Stimulated activated naive CD8-positive, alpha-beta T cell treated with anti-CD3 and anti-CD28 coated beads, Interleukin-15, Interleukin-2, amounts not matched to agents 100 ng/mL and 50 ng/mL, for 24 hours (primary cell): Measurements from ENCODE around the gene COL4A2.

Experiments
- H3K27ac Mint-ChIP-seq: one replicate; pipeline ENCODE4 v1.8.0; 2021; ENCODE audit warnings: mild to moderate bottlenecking, mixed read lengths
- H3K27me3 Mint-ChIP-seq: one replicate; pipeline ENCODE4 v1.8.0; 2021; ENCODE audit warnings: mixed read lengths
- H3K36me3 Mint-ChIP-seq: one replicate; pipeline ENCODE4 v1.8.0; 2021; ENCODE audit warnings: low read depth, mixed read lengths
- H3K4me1 Mint-ChIP-seq: one replicate; pipeline ENCODE4 v1.8.0; 2021; ENCODE audit warnings: low read depth, mixed read lengths
- H3K4me3 Mint-ChIP-seq: one replicate; pipeline ENCODE4 v1.8.0; 2021; ENCODE audit warnings: mild to moderate bottlenecking, mixed read lengths
- H3K9me3 Mint-ChIP-seq: one replicate; pipeline ENCODE4 v1.8.0; 2021; ENCODE audit warnings: mixed read lengths

The COL4A2 gene

DNA sequence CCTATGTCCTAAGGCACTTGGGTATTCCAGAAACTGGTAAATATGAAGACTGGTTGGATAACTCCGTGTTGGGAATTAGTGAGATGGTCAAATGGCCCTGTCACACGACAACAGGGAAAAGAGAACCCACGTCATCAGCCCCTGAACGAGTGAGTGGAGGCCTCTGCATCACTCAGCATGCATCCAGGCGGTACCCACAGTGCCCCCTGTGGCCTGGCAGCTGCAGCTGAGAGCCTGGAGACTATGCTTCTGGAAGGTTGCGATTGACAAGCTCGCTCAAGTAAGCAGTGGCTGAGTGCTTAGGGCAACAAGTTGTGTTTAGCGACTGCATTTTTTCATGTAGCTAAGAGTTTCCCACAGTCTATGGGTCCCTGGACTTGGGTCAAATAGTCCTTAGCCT is 55.9 kb downstream of the COL4A2 start:
- Mint-ChIP-seq H3K4me3 (no peak overlapping the region), H3K27ac (no peak overlapping the region)

DNA sequence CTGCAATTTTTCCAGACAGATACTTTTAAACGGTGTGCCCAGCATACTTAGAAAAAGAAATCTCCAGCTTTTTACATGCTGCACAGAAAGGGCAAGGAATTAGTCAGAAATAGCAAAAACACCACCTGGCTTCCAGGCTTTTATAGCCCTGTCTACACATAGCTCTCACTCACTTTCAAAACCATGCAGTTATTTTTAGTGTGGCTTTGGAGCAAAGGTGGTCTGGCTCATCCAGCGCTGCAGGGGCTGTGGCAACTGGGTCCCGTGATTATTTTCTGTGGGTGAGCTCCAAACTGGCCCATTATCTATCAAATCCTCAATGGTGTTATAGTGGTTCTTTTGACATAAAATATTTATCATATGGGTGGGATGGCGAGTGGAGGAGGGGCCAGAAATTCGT is 57.0 kb downstream of the COL4A2 start:
- no peak overlapping the region for H3K4me3 Mint-ChIP-seq
- H3K27me3 Mint-ChIP-seq: peaks cover 13% of the 10 kb centered on the region
- no peaks in the 10 kb centered on the region for H3K36me3 Mint-ChIP-seq
- no peaks in the 10 kb centered on the region for H3K4me1 Mint-ChIP-seq
- H3K27ac Mint-ChIP-seq: no peak overlapping the region
- H3K9me3 Mint-ChIP-seq: no peaks in the 10 kb centered on the region

More for the DNA sequence above, 55.9 kb downstream of the COL4A2 start:
- Mint-ChIP-seq H3K4me1 (no peaks in the 10 kb centered on the region), H3K9me3 (no peaks in the 10 kb centered on the region), H3K36me3 (no peaks in the 10 kb centered on the region), H3K27me3 (peaks cover 13% of the 10 kb centered on the region)

DNA sequence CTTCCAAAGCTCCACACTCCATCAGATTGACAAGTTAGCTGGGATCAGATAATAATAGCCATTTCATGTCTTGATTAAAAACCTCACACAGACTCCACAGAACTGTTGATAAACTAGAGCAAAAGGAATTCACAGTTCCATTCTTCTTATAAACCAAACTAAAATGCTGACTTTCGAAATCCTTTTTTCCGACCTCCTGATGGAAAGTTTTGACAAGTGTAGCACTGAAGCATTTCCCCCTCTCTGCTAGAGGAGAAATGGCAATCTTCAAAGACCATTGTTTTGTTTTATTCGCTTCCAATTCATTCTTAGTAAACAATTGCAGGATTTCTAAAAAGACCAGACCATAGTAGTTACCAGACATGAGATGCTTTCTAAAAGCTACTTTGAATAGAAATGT is 58.8 kb downstream of the COL4A2 start:
- H3K27ac Mint-ChIP-seq: no peak overlapping the region
- no peaks in the 10 kb centered on the region for H3K9me3 Mint-ChIP-seq
- peaks cover 17% of the 10 kb centered on the region for H3K27me3 Mint-ChIP-seq
- no peaks in the 10 kb centered on the region for H3K4me1 Mint-ChIP-seq
- no peak overlapping the region for H3K4me3 Mint-ChIP-seq
- H3K36me3 Mint-ChIP-seq: no peaks in the 10 kb centered on the region

DNA sequence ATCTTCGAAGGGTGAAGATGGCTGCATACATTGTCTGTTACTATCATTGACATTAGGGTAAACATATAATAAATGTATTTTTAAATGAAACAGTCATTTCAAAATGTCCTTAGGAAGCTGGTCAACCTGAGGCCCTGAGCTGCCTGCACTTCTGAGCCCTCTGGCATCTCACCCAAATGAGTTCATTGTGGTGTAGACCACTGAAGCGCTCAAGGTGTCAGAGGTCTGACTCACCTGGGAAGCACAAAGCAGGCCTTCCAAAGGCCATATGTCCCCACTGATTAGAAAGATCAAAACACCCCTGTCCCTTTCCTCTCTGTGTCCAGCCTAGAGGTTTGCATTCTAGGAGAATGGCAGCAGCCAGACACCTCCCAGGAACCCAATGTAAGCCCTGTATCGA is 59.6 kb downstream of the COL4A2 start:
- Mint-ChIP-seq H3K4me1 (no peaks in the 10 kb centered on the region), H3K4me3 (no peak overlapping the region), H3K27me3 (peaks cover 17% of the 10 kb centered on the region), H3K36me3 (no peaks in the 10 kb centered on the region), H3K9me3 (no peaks in the 10 kb centered on the region), H3K27ac (no peak overlapping the region)

DNA sequence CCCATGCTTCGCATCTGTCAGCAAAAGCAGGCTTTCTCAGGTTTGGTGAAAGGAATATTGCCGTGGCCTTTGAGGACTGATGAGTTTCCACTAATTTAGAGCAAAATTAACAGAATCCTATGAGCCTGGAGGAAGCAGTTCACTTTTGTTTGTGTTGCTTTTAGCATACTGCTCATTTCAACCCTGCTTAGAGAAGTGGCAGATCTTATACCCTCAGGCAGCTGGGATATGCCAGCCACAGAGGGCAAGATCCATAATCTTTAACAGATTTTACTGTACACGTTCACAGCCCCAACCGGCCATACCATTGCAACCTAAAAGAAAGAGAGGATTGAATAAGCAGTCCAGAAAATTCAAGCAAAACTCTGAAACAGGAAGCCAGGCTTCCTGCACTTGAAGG is 60.5 kb downstream of the COL4A2 start:
- Mint-ChIP-seq H3K4me3 (no peak overlapping the region), H3K9me3 (no peaks in the 10 kb centered on the region), H3K27me3 (peaks cover 20% of the 10 kb centered on the region), H3K27ac (no peak overlapping the region), H3K36me3 (no peaks in the 10 kb centered on the region), H3K4me1 (no peaks in the 10 kb centered on the region)

DNA sequence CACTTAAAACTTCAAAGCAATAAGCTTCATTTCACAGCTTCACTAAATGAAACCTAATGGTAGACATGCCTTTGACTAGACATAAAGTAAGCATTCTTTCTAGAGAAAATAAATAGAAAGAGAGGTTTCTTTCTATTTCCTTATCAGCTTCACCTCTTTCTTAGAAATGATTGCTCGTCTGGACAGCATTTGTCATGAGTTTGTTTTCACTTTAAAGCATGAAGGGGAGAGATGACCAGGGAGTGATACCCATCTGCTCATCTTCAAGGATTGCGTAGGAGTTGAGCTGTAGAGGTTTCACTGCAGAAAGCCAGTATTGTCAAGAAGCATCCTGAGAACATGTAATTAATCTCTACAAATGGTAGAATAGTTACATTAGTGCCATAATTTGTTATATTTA is 61.3 kb downstream of the COL4A2 start:
- H3K4me1 Mint-ChIP-seq: no peaks in the 10 kb centered on the region
- peaks cover 28% of the 10 kb centered on the region for H3K27me3 Mint-ChIP-seq
- H3K27ac Mint-ChIP-seq: no peak overlapping the region
- no peaks in the 10 kb centered on the region for H3K36me3 Mint-ChIP-seq
- no peak overlapping the region for H3K4me3 Mint-ChIP-seq
- H3K9me3 Mint-ChIP-seq: no peaks in the 10 kb centered on the region

DNA sequence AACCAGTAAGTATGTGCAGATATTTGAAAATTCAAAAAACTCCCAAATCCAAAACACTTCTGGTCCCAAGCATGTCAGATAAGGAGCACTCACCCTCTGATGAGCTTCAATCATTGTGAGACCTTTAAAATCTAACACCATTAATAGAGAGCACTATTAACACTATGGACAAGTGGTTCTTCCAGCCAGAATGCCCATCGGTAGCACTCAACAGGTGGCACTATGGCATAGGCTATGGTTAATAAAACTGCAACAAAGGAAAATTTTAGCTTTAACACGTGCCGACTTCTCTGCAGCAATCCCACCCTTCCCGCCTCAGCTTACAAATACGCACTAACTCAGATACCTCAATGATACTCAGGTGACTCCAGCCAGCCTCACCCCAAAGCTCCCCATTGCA is 62.3 kb downstream of the COL4A2 start:
- H3K4me3 Mint-ChIP-seq: no peak overlapping the region
- H3K27ac Mint-ChIP-seq: no peak overlapping the region

DNA sequence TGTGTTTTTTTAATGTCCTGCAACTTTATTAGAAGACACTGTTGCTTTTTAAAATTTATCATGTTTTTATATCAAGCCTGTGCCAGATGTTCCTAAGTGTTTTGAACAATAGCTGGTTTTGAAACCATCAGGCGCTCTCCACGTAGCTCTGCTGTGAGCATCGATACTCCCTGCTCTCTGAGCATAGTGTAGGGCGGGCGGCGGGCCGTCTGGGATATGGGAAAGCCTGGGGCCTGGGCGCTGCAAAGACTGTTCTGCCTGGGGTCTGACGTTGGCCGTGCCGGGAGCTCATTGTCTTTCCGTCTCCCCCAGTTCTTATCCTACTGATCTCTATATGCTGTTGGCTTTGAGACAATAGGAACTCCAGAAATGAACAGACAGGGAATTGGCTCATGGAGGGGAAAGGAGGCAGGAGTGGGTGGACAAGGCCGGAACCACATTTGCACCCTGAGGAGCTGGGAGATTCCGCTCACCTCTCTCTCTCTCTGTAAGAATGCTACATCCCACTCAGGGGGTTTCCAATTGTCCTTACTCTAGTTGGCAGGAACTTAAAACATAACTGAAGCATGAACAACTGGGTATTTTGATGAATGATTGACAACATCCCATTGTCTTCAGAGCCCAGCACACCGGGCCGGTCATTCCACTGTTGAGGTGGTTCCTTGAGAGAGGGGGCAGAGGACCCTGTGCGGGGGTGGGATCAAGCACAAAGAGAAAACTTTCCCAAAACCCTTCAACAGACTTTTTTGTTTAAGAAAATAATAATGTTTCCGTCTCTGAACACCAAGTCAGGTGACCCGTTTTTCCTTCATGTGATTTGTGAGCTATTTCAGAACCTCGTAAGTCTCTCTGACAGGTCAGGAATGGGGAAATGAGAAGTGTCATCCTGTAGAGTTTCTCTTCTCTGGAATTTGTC is 64.7 kb downstream of the COL4A2 start:
- Mint-ChIP-seq H3K36me3 (no peaks in the 10 kb centered on the region), H3K9me3 (no peaks in the 10 kb centered on the region), H3K27ac (no peak overlapping the region), H3K27me3 (peaks cover 40% of the 10 kb centered on the region), H3K4me3 (no peak overlapping the region), H3K4me1 (no peaks in the 10 kb centered on the region)

More for the DNA sequence above, 62.3 kb downstream of the COL4A2 start:
- H3K4me1 Mint-ChIP-seq: no peaks in the 10 kb centered on the region
- no peaks in the 10 kb centered on the region for H3K9me3 Mint-ChIP-seq
- H3K36me3 Mint-ChIP-seq: no peaks in the 10 kb centered on the region
- H3K27me3 Mint-ChIP-seq: peaks cover 35% of the 10 kb centered on the region

DNA sequence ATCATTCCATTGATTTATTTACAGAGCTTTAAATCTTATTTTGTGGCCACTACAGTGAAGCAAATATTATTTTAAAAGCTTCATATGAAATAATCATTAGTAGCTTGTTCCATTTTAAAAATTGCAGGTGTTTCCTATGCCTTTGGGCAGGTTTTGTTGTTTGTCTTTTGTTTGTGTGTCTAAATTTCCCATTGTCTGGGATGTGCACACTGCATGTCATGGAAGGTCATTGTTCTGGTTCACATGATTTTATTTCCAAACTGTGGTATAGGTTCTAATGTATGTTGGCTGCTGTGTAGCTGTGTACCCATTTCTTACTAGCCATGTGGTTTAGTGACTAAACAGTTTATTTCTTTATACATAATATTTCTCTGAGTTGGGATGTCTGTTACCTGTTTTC is 65.6 kb downstream of the COL4A2 start:
- no peak overlapping the region for H3K4me3 Mint-ChIP-seq
- no peaks in the 10 kb centered on the region for H3K4me1 Mint-ChIP-seq
- peaks cover 36% of the 10 kb centered on the region for H3K27me3 Mint-ChIP-seq
- no peaks in the 10 kb centered on the region for H3K9me3 Mint-ChIP-seq
- H3K36me3 Mint-ChIP-seq: no peaks in the 10 kb centered on the region
- H3K27ac Mint-ChIP-seq: no peak overlapping the region

DNA sequence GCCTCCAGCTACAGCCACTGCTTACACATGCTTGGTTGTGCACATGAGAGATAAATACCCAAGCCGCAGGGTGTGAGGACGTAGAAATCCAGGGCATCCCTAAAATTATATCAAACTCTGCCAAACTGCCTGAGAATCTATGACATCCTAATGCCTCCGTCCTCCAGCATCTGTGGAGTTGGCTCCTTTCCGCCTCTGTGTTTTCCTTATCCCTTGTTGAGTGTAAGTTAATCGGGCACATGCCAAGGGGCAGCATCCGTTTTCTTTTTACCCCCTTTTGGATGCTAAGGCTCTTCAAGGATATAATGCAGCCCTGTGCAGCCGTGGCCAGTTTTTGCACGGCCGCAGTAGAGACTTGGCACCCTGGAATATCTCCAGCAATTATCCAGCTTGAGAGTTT is 66.5 kb downstream of the COL4A2 start:
- peaks cover 36% of the 10 kb centered on the region for H3K27me3 Mint-ChIP-seq
- no peak overlapping the region for H3K4me3 Mint-ChIP-seq

DNA sequence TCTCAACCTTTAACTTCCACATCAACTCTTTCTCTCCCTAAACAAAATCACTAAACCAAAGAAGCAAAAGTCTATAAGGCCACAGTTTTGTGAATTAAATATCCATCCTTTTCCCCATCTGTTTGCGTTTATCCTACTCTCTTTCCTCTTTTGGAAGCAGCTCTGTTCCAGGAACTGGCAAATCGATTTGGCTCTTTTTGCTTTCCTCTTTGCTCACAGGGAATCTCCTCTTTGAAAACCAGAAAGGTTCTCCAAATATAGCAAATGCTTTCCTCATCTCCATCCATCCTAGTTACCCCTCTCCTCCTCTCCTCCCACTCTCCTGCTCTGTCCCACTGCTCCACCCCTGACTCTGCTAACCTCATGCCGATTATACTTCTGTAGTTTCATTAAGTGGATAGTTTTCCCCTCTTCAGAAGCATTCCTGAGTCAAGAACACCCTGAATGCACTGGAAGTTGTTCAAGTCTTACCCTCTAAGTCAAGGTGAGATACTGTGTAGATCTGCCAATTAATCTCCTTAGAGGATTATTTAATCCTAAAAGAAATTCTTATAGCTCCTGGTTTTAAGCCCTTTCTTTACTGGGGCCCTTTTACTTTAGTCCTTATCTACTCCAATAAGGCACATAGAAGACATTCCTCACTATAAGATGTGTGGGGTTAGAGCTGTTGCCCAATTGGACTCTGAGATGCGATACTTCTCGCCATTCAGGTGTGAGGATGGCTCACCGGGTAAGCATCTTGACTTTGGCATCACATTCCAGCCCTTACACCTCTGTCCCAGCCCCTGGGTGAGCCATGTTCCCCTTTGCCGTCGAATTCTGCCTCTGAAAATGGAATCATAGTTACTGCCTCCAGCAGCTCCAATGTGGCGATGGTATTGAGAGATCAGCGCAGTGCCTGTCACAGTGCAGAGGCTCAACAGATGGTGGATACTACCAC is 67.6 kb downstream of the COL4A2 start:
- Mint-ChIP-seq H3K36me3 (no peaks in the 10 kb centered on the region), H3K27ac (no peak overlapping the region), H3K27me3 (peaks cover 34% of the 10 kb centered on the region), H3K4me1 (no peaks in the 10 kb centered on the region), H3K4me3 (no peak overlapping the region), H3K9me3 (no peaks in the 10 kb centered on the region)

More for the DNA sequence above, 66.5 kb downstream of the COL4A2 start:
- Mint-ChIP-seq H3K36me3 (no peaks in the 10 kb centered on the region), H3K4me1 (no peaks in the 10 kb centered on the region), H3K27ac (no peak overlapping the region), H3K9me3 (no peaks in the 10 kb centered on the region)

DNA sequence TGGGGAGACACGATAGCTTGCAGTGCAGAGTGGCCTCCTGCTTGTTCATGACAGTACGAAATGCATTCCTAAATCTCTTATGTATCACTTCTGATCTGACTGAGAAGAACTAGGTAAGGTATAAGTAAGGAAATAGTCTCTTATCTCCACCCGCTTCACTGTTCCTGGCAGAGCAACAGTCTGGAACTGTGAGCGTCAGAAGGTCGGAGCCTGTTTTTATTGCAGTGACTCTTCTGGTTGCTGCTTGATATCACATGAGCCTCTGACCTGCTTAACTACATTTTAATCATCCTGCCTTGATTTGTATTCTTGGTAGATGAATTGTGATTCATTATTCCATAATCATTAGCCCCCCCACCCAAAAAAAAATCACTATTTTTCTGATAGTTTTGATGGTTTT is 69.0 kb downstream of the COL4A2 start:
- H3K27ac Mint-ChIP-seq: no peak overlapping the region
- no peaks in the 10 kb centered on the region for H3K36me3 Mint-ChIP-seq
- H3K9me3 Mint-ChIP-seq: peaks cover 7% of the 10 kb centered on the region
- peaks cover 32% of the 10 kb centered on the region for H3K27me3 Mint-ChIP-seq
- no peaks in the 10 kb centered on the region for H3K4me1 Mint-ChIP-seq
- no peak overlapping the region for H3K4me3 Mint-ChIP-seq

DNA sequence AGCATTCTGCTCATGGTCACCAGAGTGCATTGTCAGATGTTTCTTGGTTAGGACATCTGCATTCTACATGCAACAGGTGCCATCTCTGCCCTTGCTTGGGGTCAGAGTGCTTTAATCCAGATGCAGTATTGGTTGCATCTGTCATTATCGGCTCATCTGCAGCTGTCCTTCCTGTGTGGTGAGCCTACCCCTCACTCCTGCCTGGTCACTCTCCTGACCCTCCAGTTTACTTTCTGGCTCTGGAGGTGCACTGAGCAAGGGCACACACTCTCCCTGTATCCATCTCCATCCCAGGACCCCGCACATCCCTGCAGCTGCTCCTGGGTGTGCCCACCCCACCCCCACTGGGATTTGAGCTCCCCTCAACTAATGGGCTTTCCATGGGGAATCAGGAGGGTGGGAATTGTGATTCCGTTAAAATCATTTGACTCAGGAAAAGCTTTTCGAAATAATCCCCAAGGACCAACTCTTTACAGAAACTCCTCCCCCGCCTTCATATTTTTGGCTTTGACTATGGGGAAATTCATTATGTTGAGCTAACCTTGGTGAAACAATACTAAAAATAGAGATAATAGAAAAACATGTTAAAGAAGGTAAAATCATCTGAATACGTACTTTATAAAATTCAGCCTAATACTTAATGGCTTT is 70.2 kb downstream of the COL4A2 start:
- Mint-ChIP-seq H3K36me3 (no peaks in the 10 kb centered on the region), H3K4me3 (no peak overlapping the region), H3K4me1 (no peaks in the 10 kb centered on the region), H3K27ac (no peak overlapping the region), H3K9me3 (peaks cover 8% of the 10 kb centered on the region), H3K27me3 (peaks cover 42% of the 10 kb centered on the region)

DNA sequence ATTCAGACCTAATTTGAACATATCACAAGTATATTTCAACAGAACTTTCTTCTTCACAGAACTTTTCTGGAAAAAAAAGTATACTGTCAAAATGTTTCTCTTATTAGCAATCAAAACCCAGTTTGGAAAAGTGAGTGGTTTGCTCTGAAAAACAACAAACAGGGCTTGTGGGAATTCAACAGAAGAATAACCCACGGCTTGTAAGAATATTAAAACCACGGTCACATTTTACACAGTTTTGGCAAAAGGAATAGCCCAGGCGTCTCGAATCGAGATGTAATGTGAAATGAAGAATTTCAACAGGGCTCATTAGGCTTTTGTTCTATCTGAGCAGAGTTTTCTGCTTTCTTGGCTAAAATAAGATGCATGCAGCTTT is 70.7 kb downstream of the COL4A2 start:
- Mint-ChIP-seq H3K27ac (no peak overlapping the region), H3K4me1 (no peaks in the 10 kb centered on the region), H3K27me3 (peaks cover 37% of the 10 kb centered on the region), H3K9me3 (peaks cover 8% of the 10 kb centered on the region), H3K36me3 (no peaks in the 10 kb centered on the region), H3K4me3 (no peak overlapping the region)

DNA sequence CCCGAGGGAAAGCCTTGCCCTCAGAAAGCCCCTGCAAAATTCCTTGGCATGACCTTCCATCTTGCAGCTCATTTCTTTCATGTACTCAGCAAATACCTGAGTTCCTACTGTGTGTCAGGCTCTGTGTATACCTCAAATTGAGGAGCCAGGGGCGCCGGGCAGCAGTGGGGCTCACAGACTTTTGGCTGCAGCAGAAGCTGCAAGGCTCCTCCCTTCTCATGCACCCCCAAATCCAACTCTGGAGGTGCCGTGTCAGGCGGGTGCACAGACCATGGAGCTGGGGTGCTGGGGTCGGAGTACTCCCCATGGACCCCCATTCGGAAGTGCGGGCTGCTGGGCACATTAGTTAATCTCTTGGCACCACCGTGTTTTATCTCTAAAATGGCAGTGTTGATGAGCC is 72.3 kb downstream of the COL4A2 start:
- peaks cover 8% of the 10 kb centered on the region for H3K9me3 Mint-ChIP-seq
- no peaks in the 10 kb centered on the region for H3K36me3 Mint-ChIP-seq
- H3K4me1 Mint-ChIP-seq: no peaks in the 10 kb centered on the region
- peaks cover 24% of the 10 kb centered on the region for H3K27me3 Mint-ChIP-seq
- H3K27ac Mint-ChIP-seq: no peak overlapping the region
- H3K4me3 Mint-ChIP-seq: no peak overlapping the region
